ENCODE measurements around the gene PRKAG2. TPM values are rescaled to one million over a fixed set of nuclear protein-coding genes. Genes with fewer than 3 reads are reported as not detected.

PRKAG2 gene
- total and polyA plus RNA-seq, 2 of the 8 experiments (the other 6 are each of a cell fraction or from before 2014, with no cell fraction given): 7.5 to 18.1 TPM

- TF ChIP-seq EP300 (IDR thresholded peaks at IDR 0.05; ENCODE audit: borderline replicate concordance in 1 of 2, low read depth in 2 of 2, low read length in 2 of 2) (no peak), SUZ12 (IDR thresholded peaks at IDR 0.05; ENCODE audit: low read length) (no peak), CTCF (IDR thresholded peaks at IDR 0.05; ENCODE audit: control extremely low read depth in 1 of 3, insufficient read depth in 1 of 3, low read depth in 1 of 3, low read length in 3 of 3) (no peak), CHD1 (IDR thresholded peaks at IDR 0.05; ENCODE audit: low read depth, low read length) (no peak), BACH1 (IDR thresholded peaks at IDR 0.05; ENCODE audit: low read length) (no peak), EGR1 (IDR thresholded peaks at IDR 0.05; ENCODE audit: borderline replicate concordance, low read depth, low read length) (no peak)
Observed at GRCh38 chr7:151838072-151838471, 38.8 kb downstream of the PRKAG2 start (continued).

Data from H1 (cell line).